ENCODE results near the gene KLF3. TPM values are rescaled to one million over a fixed set of nuclear protein-coding genes. Genes with fewer than 3 reads are reported as not detected.

KLF3 gene
- total and polyA plus RNA-seq, 9 of the 15 experiments (the other 6 are each of a cell fraction or from before 2014, with no cell fraction given): 9.9 to 47.2 (median 18.1) TPM

DNA sequence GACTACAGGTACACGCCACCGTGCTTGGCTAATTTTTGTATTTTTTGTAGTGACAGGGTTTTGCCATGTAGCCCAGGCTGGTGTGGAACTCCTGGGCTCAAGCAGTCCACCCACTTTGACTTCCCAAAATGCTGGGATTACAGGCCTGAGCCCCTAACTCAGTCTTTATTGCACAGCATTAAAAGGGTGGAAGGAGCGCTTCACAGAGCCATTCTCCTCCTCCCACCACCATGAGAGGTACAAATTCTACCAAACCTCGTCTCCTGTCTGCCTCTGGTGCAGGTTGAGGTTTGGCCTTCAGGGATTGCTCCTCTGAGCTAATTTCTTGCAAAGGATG lies 66.5 kb downstream of the KLF3 start:
- Histone ChIP-seq H3K4me2 (ENCODE audit: insufficient read depth, low read length) (no peak overlapping the region), H3K4me1 (replicated peaks in 1 of 2; ENCODE audit: control insufficient read depth in 2 of 2, insufficient read depth in 2 of 2, low read length in 2 of 2) (peaks cover 0 to 2% of the 10 kb centered on the region in 2 experiments; a peak in 3 of 5 replicates), H3K4me3 (no peak overlapping the region), H3K9me3 (replicated peaks; ENCODE audit: control insufficient read depth, insufficient read depth, low read depth, low read length) (peaks cover 6% of the 10 kb centered on the region), H2AFZ (ENCODE audit: low read depth, low read length) (no peak overlapping the region), H3K36me3 (ENCODE audit: control insufficient read depth, insufficient read depth, low read length) (no peaks in the 10 kb centered on the region), H3K27ac (ENCODE audit: extremely low read depth, low read depth, low read length) (no peak overlapping the region), H3K9ac (ENCODE audit: insufficient read depth in 1 of 2, low read depth in 2 of 2, low read length in 2 of 2) (no peak overlapping the region), H4K20me1 (replicated peaks; ENCODE audit: control insufficient read depth, insufficient read depth, low read length) (no peaks in the 10 kb centered on the region), H3K9me1 (ENCODE audit: control insufficient read depth, insufficient read depth, low read length) (no peaks in the 10 kb centered on the region), H3K79me2 (ENCODE audit: control insufficient read depth, insufficient read depth, low read length) (no peaks in the 10 kb centered on the region), H3K27me3 (ENCODE audit: control insufficient read depth in 2 of 2, insufficient read depth in 2 of 2, low read length in 2 of 2) (no peaks in the 10 kb centered on the region)
- intact Hi-C loops (cut with micrococcal nuclease): loop anchor here (2.0 kb wide), 1 partner anchor 412 kb away; no protein-coding TSS in a partner anchor
- in situ Hi-C loops (cut with MboI): loop anchor here (5.0 kb wide), 4 partner anchors 53 to 913 kb away; no protein-coding TSS in a partner anchor
- ATAC-seq (no peak), DNase-seq (ENCODE audit: extremely low read depth in 1 of 4, low spot score in 3 of 4) (no peak), FAIRE-seq (no peak)
- no TSS peak for BruUV-seq (replicated peaks)
- CTCF ChIA-PET (ENCODE audit: low intra/inter-chr PET ratio): interaction anchor here (0.6 to 2.9 kb wide), 7 partner anchors 10 to 927 kb away, joined by 3 to 20 read pairs (median 8); no protein-coding TSS in a partner anchor
- POLR2A ChIA-PET: interaction anchor here (0.7 to 1.2 kb wide), 3 partner anchors 12 to 551 kb away, joined by 3 to 4 read pairs (median 3); no protein-coding TSS in a partner anchor
- no peak for TF ChIP-seq ZNF212 (CRISPR knock-in tag; IDR thresholded peaks at IDR 0.05)
- TF ChIP-seq, protein P1, sequence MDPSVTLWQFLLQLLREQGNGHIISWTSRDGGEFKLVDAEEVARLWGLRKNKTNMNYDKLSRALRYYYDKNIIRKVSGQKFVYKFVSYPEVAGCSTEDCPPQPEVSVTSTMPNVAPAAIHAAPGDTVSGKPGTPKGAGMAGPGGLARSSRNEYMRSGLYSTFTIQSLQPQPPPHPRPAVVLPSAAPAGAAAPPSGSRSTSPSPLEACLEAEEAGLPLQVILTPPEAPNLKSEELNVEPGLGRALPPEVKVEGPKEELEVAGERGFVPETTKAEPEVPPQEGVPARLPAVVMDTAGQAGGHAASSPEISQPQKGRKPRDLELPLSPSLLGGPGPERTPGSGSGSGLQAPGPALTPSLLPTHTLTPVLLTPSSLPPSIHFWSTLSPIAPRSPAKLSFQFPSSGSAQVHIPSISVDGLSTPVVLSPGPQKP (CRISPR knock-in tag; IDR thresholded peaks at IDR 0.05): no peak
- TF ChIP-seq SIN3A (IDR thresholded peaks at IDR 0.05; ENCODE audit: borderline replicate concordance in 2 of 2, control insufficient read depth in 1 of 2, low read depth in 2 of 2, low read length in 2 of 2): no peak
- TF ChIP-seq ID3 (CRISPR knock-in tag; IDR thresholded peaks at IDR 0.05): no peak
- no peak for TF ChIP-seq ID3 (tag; IDR thresholded peaks at IDR 0.05)
- TF ChIP-seq NFE2L1 (tag; IDR thresholded peaks at IDR 0.05; ENCODE audit: borderline replicate concordance, low read depth): no peak
- 72% methylated on average over 4 of the region's 4 CpGs for WGBS (ENCODE audit: insufficient coverage, low coverage, missing lambda C conversion rate)

Measured in K562 (cell line).